GM12878 (cell line): Measurements from ENCODE around the gene IL11. TPM values are rescaled to one million over a fixed set of nuclear protein-coding genes. Genes with fewer than 3 reads are reported as not detected.

ENCODE experiments used
- ATAC-seq: fragments of 200-7000 bp; cut with Tn5 transposase; 3 replicates; pipeline ENCODE4 v1.9.1; 2020; ENCODE audit warnings: mild to moderate bottlenecking, moderate library complexity
- BruUV-seq: library from RNA; stranded (reverse); fragments of 400-500 nt; replicated peaks from 2 replicates; lab custom pipeline; 2021; lab: Mats Ljungman, UMichigan
- CTCF ChIA-PET: fragments of 300-600 bp; sonication (Branson Sonifier 250); formaldehyde crosslinking; extraction: SDS; loops from one replicate; lab custom pipeline; 2021; ENCODE audit warnings: inconsistent platforms; lab: Yijun Ruan, JAX
- POLR2A ChIA-PET: fragments of 350-600 bp; formaldehyde crosslinking; extraction: SDS; loops from one replicate; lab custom pipeline; 2021; ENCODE audit warnings: inconsistent platforms; lab: Charles Lee
- RAD21 ChIA-PET: fragments of 300-600 bp; sonication (Branson Sonifier 250); formaldehyde crosslinking; loops from one replicate; lab custom pipeline; 2023; ENCODE audit warnings: antibody characterized with exemption; ENCODE audit not compliant: unreplicated experiment; lab: Charles Lee
- SMC1A ChIA-PET: fragments of 300-600 bp; sonication (Branson Sonifier 250); formaldehyde crosslinking; loops from one replicate; lab custom pipeline; 2023; ENCODE audit not compliant: unreplicated experiment, uncharacterized antibody; lab: Charles Lee
- DNase-seq: peaks from one replicate; pipeline ENCODE4 v3.0.0-alpha.2; 2011; ENCODE audit warnings: low read depth, low spot score
- FAIRE-seq: peaks from 3 replicates; lab custom pipeline; 2011; peaks lifted over from hg19 to GRCh38; lab: Jason Lieb, UNC
- H2AFZ ChIP-seq: 2 replicates; pipeline ENCODE4 v1.6.0; 2011; ENCODE audit warnings: low read depth, low read length, control low read depth; ENCODE audit not compliant: control insufficient read depth
- H3K27ac ChIP-seq: 2 replicates; pipeline ENCODE4 v1.5.1; 2011; ENCODE audit warnings: control low read depth; ENCODE audit not compliant: control insufficient read depth, insufficient read depth
- H3K27me3 ChIP-seq, 2 experiments: replicated peaks in 1 of 2; 2 replicates each; pipeline versions ENCODE4 v1.6.0 to v1.6.1; 2011; ENCODE audit warnings: low read length in 1 of 2; ENCODE audit not compliant: control insufficient read depth in 2 of 2, insufficient read depth in 2 of 2
- H3K36me3 ChIP-seq, 2 experiments: 2 replicates each; pipeline ENCODE4 v1.5.1; 2011; ENCODE audit warnings: low read length in 1 of 2; ENCODE audit not compliant: control insufficient read depth in 2 of 2, insufficient read depth in 2 of 2
- H3K4me1 ChIP-seq: 2 replicates; pipeline ENCODE4 v1.6.1; 2011; ENCODE audit warnings: mild to moderate bottlenecking, low read length, moderate library complexity, mixed read lengths; ENCODE audit not compliant: control insufficient read depth, insufficient read depth
- H3K4me2 ChIP-seq: 2 replicates; pipeline ENCODE4 v1.6.0; 2011; ENCODE audit warnings: control low read depth; ENCODE audit not compliant: control insufficient read depth, insufficient read depth
- H3K4me3 ChIP-seq: fragments of 200-600 bp; sonication (generic); 2 replicates; pipeline ENCODE4 v1.5.1; 2016
- H3K79me2 ChIP-seq: 2 replicates; pipeline ENCODE4 v1.6.0; 2011; ENCODE audit warnings: low read length; ENCODE audit not compliant: control insufficient read depth, insufficient read depth
- H3K9ac ChIP-seq: 2 replicates; pipeline ENCODE4 v1.8.0; 2011; ENCODE audit warnings: low read length, control low read depth, mixed read lengths; ENCODE audit not compliant: control insufficient read depth, insufficient read depth
- H3K9me3 ChIP-seq: replicated peaks from 3 replicates; pipeline ENCODE4 v1.5.1; 2011; ENCODE audit warnings: mild to moderate bottlenecking, low read length; ENCODE audit not compliant: control insufficient read depth, insufficient read depth
- H4K20me1 ChIP-seq: 2 replicates; pipeline ENCODE4 v1.6.0; 2011; ENCODE audit not compliant: control insufficient read depth, insufficient read depth
- BCL11A ChIP-seq: IDR thresholded peaks from 2 replicates; pipeline ENCODE4 v1.6.1; 2011; ENCODE audit warnings: low read depth, low read length
- MYB ChIP-seq: fragments of 150-350 bp; IDR thresholded peaks from 2 replicates; pipeline ENCODE4 v1.6.1; 2014; ENCODE audit warnings: mild to moderate bottlenecking, low read depth, low read length, borderline replicate concordance
- PKNOX1 ChIP-seq: fragments of 450-650 bp; IDR thresholded peaks from 2 replicates; pipeline ENCODE4 v1.6.1; 2016; ENCODE audit warnings: mild to moderate bottlenecking
- RAD21 ChIP-seq: IDR thresholded peaks from 2 replicates; pipeline ENCODE4 v1.6.1; 2011; ENCODE audit warnings: mild to moderate bottlenecking, low read depth, low read length, moderate library complexity; ENCODE audit not compliant: insufficient read depth
- RAD51 ChIP-seq: fragments of 450-650 bp; IDR thresholded peaks from 2 replicates; pipeline ENCODE4 v1.6.1; 2016; ENCODE audit warnings: moderate library complexity, mild to moderate bottlenecking, inconsistent platforms
- RCOR1 ChIP-seq: conservative IDR thresholded peaks from 2 replicates; pipeline ENCODE4 v1.6.1; 2012; ENCODE audit warnings: low read depth, low read length, improper control_type of control experiment
- SREBF2 ChIP-seq: IDR thresholded peaks from 2 replicates; pipeline ENCODE4 v1.6.1; 2012; ENCODE audit warnings: mild to moderate bottlenecking, low read length
- ZNF622 ChIP-seq: fragments of 450-650 bp; IDR thresholded peaks from 2 replicates; pipeline ENCODE4 v1.6.1; 2017; ENCODE audit warnings: mild to moderate bottlenecking, inconsistent platforms
- WGBS: methylation state at CpG from one replicate; pipeline ENCODE4 v1.1.6; 2016; ENCODE audit warnings: low lambda C conversion rate; ENCODE audit not compliant: insufficient replicate concordance, insufficient coverage; ENCODE audit errors: missing lambda C conversion rate; 5-methylcytosine and 5-hydroxymethylcytosine counted together
- in situ Hi-C: fragments of 300-500 bp; cut with MboI; formaldehyde crosslinking; loops from 9 replicates; pipeline ENCODE4 v1.14.3; 2018; ENCODE audit warnings: mixed read lengths
- intact Hi-C: fragments of 100-400 bp; cut with micrococcal nuclease; formaldehyde crosslinking; loops from one replicate; pipeline ENCODE4 v1.14.2; 2022; ENCODE audit not compliant: unreplicated experiment
- polyA plus RNA-seq, 11 experiments: library from polyadenylated mRNA; depleted of rRNA in 4 of 11; unstranded in 6 of 11; stranded (reverse) in 5 of 11; fragments of >200 nt; fragmentation: Nextera tagmentation in 4 of 11; fragmentation: Illumina TruSeq in 1 of 11; extraction: Ambion mirVana in 4 of 11; extraction: Trizol in 1 of 11; gene quantifications; 1 replicate in 1 of 11; 2 replicates in 10 of 11; pipeline versions ENCODE4 v1.2.1 to v1.2.3, GENCODE V29; 2011 to 2016; ENCODE audit warnings: inconsistent platforms in 2 of 11, missing spikeins in 2 of 11, low read depth in 1 of 11
- total RNA-seq, 4 experiments: library from RNA; depleted of rRNA in 3 of 4; stranded (reverse); fragments of >200 nt in 3 of 4; fragmentation: Illumina TruSeq in 1 of 4; extraction: Trizol in 1 of 4; gene quantifications; 2 replicates each; pipeline versions ENCODE4 v1.2.1 to v1.2.3, GENCODE V29; 2013 to 2021

IL11 gene
- total and polyA plus RNA-seq, 10 of the 15 experiments (the other 5 are each of a cell fraction or from before 2014, with no cell fraction given), result 0.15 TPM; not detected in 9

- RAD21 ChIA-PET, result no interaction called here
- POLR2A ChIA-PET, result no interaction called here
- Histone ChIP-seq H3K4me2 (no peak overlapping the region), H2AFZ (no peak overlapping the region), H3K27ac (no peak overlapping the region), H3K79me2 (no peaks in the 10 kb centered on the region), H3K9ac (no peak overlapping the region), H3K9me3 (no peaks in the 10 kb centered on the region)
- no peak for FAIRE-seq
- TF ChIP-seq RAD21 (no peak), BCL11A (no peak), PKNOX1 (no peak), SREBF2 (no peak), MYB (no peak), ZNF622 (no peak), RAD51 (no peak), RCOR1 (no peak)
- TF ChIP-seq, all 136 proteins: peak for 0
- no peak for DNase-seq
- no peaks in the 10 kb centered on the region for H3K4me1 ChIP-seq
- in situ Hi-C loops, result no loop called here
- no peak for ATAC-seq
- no peak overlapping the region for H3K4me3 ChIP-seq
- no peaks in the 10 kb centered on the region for H4K20me1 ChIP-seq
- SMC1A ChIA-PET, result no interaction called here
- H3K36me3 ChIP-seq, result no peaks in the 10 kb centered on the region
- intact Hi-C loops, result no loop called here
- CTCF ChIA-PET, result interaction anchor here (1.1 kb wide), 2 partner anchors 15 kb away, joined by 3 to 5 read pairs; no protein-coding TSS in a partner anchor
- WGBS, result 46% methylated on average over 8 of the region's 8 CpGs
- BruUV-seq, result no TSS peak
- no peaks in the 10 kb centered on the region for H3K27me3 ChIP-seq
These were observed 53.6 kb downstream of the IL11 start for GRCh38 chr19:55316646-55317045.
